Activated naive CD4-positive, alpha-beta T cell treated with anti-CD3 and anti-CD28 coated beads for 36 hours (primary cell): Measurements from ENCODE around the gene TMTC2. TPM values are rescaled to one million over a fixed set of nuclear protein-coding genes. Genes with fewer than 3 reads are reported as not detected.
"Not testable (repeated sequence)": the region's sequence is repeated elsewhere in the genome, so short reads cannot be mapped to it uniquely, and the experiment has no call there.

ENCODE experiments used
- CTCF ChIA-PET: fragments of 350-600 bp; sonication (Branson Sonifier 250); formaldehyde crosslinking; loops from one replicate; lab custom pipeline; 2021; ENCODE audit warnings: antibody characterized with exemption; lab: Charles Lee
- DNase-seq: peaks from one replicate; pipeline ENCODE4 v3.0.0-alpha.2; 2020
- H3K27ac Mint-ChIP-seq: one replicate; pipeline ENCODE4 v1.8.0; 2021; ENCODE audit warnings: mild to moderate bottlenecking, mixed read lengths
- H3K27me3 Mint-ChIP-seq: one replicate; pipeline ENCODE4 v1.8.0; 2021; ENCODE audit warnings: low read depth, mixed read lengths
- H3K36me3 Mint-ChIP-seq: one replicate; pipeline ENCODE4 v1.8.0; 2021; ENCODE audit warnings: low read depth, mixed read lengths
- H3K4me1 Mint-ChIP-seq: one replicate; pipeline ENCODE4 v1.8.0; 2021; ENCODE audit warnings: low read depth, mixed read lengths
- H3K4me3 Mint-ChIP-seq: one replicate; pipeline ENCODE4 v1.8.0; 2021; ENCODE audit warnings: mild to moderate bottlenecking, moderate library complexity, mixed read lengths
- H3K9me3 Mint-ChIP-seq: one replicate; pipeline ENCODE4 v1.8.0; 2021; ENCODE audit warnings: mixed read lengths
- intact Hi-C: fragments of 100-400 bp; cut with micrococcal nuclease; formaldehyde crosslinking; loops from one replicate; pipeline ENCODE4 v1.15.1; 2023
- total RNA-seq, 2 experiments: library from RNA; stranded (reverse); gene quantifications; one replicate each; pipeline ENCODE4 v1.2.3, GENCODE V29; 2021

Gene TMTC2
- total RNA-seq, 2 experiments from 2014 or later, result 3.1 TPM

DNA sequence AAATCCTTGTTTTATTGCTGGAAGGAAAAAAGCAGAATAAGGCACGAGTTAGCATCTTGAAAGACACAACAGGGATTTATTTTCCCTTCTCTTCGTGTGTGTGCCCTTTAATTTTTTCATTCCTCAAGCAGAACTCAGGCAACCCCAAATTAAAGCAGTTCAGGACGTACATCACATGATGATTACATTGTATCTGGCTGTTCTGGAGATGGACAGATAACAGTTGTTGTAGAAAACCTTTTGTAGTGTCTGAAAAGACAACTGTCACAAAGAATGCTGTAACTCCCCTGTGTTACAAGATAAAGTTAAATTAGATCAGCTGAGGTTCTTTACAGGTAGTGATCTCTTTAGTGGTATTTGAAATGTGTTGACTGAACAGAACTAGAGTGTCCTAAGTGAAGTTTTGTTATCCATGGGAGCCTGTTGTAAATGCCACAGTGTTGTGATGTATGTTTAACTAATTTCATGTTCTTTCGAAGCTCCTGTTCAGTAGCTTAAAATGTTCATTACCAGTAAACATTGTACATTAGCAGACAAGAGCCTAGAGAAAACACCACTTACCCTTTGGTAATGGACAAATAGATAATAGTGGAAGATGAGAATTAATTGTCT, 58.5 kb downstream of the TMTC2 start:
- CTCF ChIA-PET, result interaction anchor here (0.7 kb wide), 1 partner anchor 13 kb away, joined by 3 read pairs; no protein-coding TSS in a partner anchor
- Mint-ChIP-seq H3K4me3 (no peak overlapping the region), H3K9me3 (no peaks in the 10 kb centered on the region), H3K27ac (no peak overlapping the region), H3K27me3 (no peaks in the 10 kb centered on the region), H3K4me1 (no peaks in the 10 kb centered on the region), H3K36me3 (no peaks in the 10 kb centered on the region)
- intact Hi-C loops, result no loop called here
- no peak for DNase-seq

- H3K9me3 Mint-ChIP-seq, result no peaks in the 10 kb centered on the region
- H3K4me1 Mint-ChIP-seq, result no peaks in the 10 kb centered on the region
- DNase-seq, result no peak
- no peaks in the 10 kb centered on the region for H3K27me3 Mint-ChIP-seq
- no peak overlapping the region for H3K4me3 Mint-ChIP-seq
- CTCF ChIA-PET, result interaction anchor here (0.6 kb wide), 1 partner anchor 9 kb away, joined by 5 read pairs; no protein-coding TSS in a partner anchor
- intact Hi-C loops, result no loop called here
- H3K27ac Mint-ChIP-seq, result no peak overlapping the region
- H3K36me3 Mint-ChIP-seq, result no peaks in the 10 kb centered on the region
Observed at GRCh38 chr12:82745807-82746206, 59.1 kb downstream of the TMTC2 start.

- H3K9me3 Mint-ChIP-seq, result no peaks in the 10 kb centered on the region
- no peak overlapping the region for H3K27ac Mint-ChIP-seq
- no peaks in the 10 kb centered on the region for H3K4me1 Mint-ChIP-seq
- H3K27me3 Mint-ChIP-seq, result no peaks in the 10 kb centered on the region
- H3K4me3 Mint-ChIP-seq, result no peak overlapping the region
- H3K36me3 Mint-ChIP-seq, result no peaks in the 10 kb centered on the region
- no peak for DNase-seq
- CTCF ChIA-PET, result interaction anchor here (0.6 kb wide), 2 partner anchors 10 to 13 kb away, joined by 3 to 5 read pairs; no protein-coding TSS in a partner anchor
- intact Hi-C loops, result no loop called here
Observed at GRCh38 chr12:82746668-82747067, 60.0 kb downstream of the TMTC2 start.

GRCh38 chr12:82749015-82749414, 62.3 kb downstream of the TMTC2 start:
- intact Hi-C loops, result no loop called here
- Mint-ChIP-seq H3K4me1 (no peaks in the 10 kb centered on the region), H3K9me3 (no peaks in the 10 kb centered on the region), H3K4me3 (no peak overlapping the region), H3K36me3 (no peaks in the 10 kb centered on the region), H3K27me3 (no peaks in the 10 kb centered on the region), H3K27ac (no peak overlapping the region)
- CTCF ChIA-PET, result no interaction called here
- no peak for DNase-seq

GRCh38 chr12:82754856-82755255, 68.2 kb downstream of the TMTC2 start:
- Mint-ChIP-seq H3K27me3 (no peaks in the 10 kb centered on the region), H3K27ac (no peak overlapping the region), H3K36me3 (no peaks in the 10 kb centered on the region), H3K4me3 (no peak overlapping the region), H3K4me1 (no peaks in the 10 kb centered on the region), H3K9me3 (no peaks in the 10 kb centered on the region)
- intact Hi-C loops, result no loop called here
- CTCF ChIA-PET, result no interaction called here
- no peak for DNase-seq

- no peak overlapping the region for H3K4me3 Mint-ChIP-seq
- DNase-seq, result no peak
- no peak overlapping the region for H3K27ac Mint-ChIP-seq
- intact Hi-C loops, result no loop called here
- H3K4me1 Mint-ChIP-seq, result no peaks in the 10 kb centered on the region
- H3K27me3 Mint-ChIP-seq, result no peaks in the 10 kb centered on the region
- H3K36me3 Mint-ChIP-seq, result no peaks in the 10 kb centered on the region
- H3K9me3 Mint-ChIP-seq, result no peaks in the 10 kb centered on the region
- CTCF ChIA-PET, result interaction anchor here (0.6 to 1.4 kb wide), 2 partner anchors 11 to 70 kb away, joined by 3 read pairs; partner anchors contain the start of gene TMTC2
Observed at GRCh38 chr12:82756303-82756702, 69.6 kb downstream of the TMTC2 start.

DNA sequence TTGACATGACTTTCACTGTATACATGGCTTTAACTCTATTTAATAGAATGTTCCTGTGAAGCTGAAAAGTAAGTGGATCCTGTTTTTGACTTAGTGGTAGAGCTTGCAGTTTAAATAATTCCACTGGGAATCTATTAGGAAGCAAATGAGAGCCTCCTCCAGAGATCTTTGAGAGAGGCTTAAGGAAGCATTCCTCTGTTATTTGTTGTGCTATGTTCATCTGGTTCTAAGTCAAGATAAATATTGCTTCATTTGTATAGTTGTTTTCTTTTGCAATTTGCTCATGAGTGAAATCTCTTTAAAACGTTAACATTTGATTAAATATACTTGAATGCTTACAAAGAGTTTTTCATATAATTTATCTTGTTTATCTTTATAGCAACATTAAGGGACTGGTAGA, 70.4 kb downstream of the TMTC2 start:
- Mint-ChIP-seq H3K4me1 (no peaks in the 10 kb centered on the region), H3K4me3 (no peak overlapping the region), H3K9me3 (no peaks in the 10 kb centered on the region), H3K27ac (no peak overlapping the region), H3K36me3 (no peaks in the 10 kb centered on the region), H3K27me3 (no peaks in the 10 kb centered on the region)
- no peak for DNase-seq
- intact Hi-C loops, result no loop called here
- CTCF ChIA-PET, result interaction anchor here (1.4 kb wide), 1 partner anchor 10 kb away, joined by 3 read pairs; no protein-coding TSS in a partner anchor

GRCh38 chr12:82757656-82758055, 71.0 kb downstream of the TMTC2 start:
- no peak overlapping the region for H3K27ac Mint-ChIP-seq

GRCh38 chr12:82758749-82759330, 72.1 kb downstream of the TMTC2 start:
- DNase-seq, result no peak
- no peaks in the 10 kb centered on the region for H3K4me1 Mint-ChIP-seq
- no peaks in the 10 kb centered on the region for H3K9me3 Mint-ChIP-seq
- H3K27ac Mint-ChIP-seq, result no peak overlapping the region
- no peaks in the 10 kb centered on the region for H3K36me3 Mint-ChIP-seq
- H3K4me3 Mint-ChIP-seq, result no peak overlapping the region
- H3K27me3 Mint-ChIP-seq, result no peaks in the 10 kb centered on the region
- CTCF ChIA-PET, result no interaction called here
- intact Hi-C loops, result no loop called here

More at GRCh38 chr12:82757656-82758055, 71.0 kb downstream of the TMTC2 start:
- H3K4me3 Mint-ChIP-seq, result no peak overlapping the region
- CTCF ChIA-PET, result no interaction called here
- H3K9me3 Mint-ChIP-seq, result no peaks in the 10 kb centered on the region
- H3K27me3 Mint-ChIP-seq, result no peaks in the 10 kb centered on the region
- no peaks in the 10 kb centered on the region for H3K4me1 Mint-ChIP-seq
- intact Hi-C loops, result no loop called here
- no peak for DNase-seq
- no peaks in the 10 kb centered on the region for H3K36me3 Mint-ChIP-seq

GRCh38 chr12:82760423-82760822, 73.7 kb downstream of the TMTC2 start:
- no peak overlapping the region for H3K4me3 Mint-ChIP-seq
- CTCF ChIA-PET, result interaction anchor here (1.0 kb wide), 1 partner anchor 75 kb away, joined by 3 read pairs; no protein-coding TSS in a partner anchor
- intact Hi-C loops, result no loop called here
- no peak overlapping the region for H3K27ac Mint-ChIP-seq
- no peak for DNase-seq
- H3K27me3 Mint-ChIP-seq, result no peaks in the 10 kb centered on the region
- H3K4me1 Mint-ChIP-seq, result no peaks in the 10 kb centered on the region
- no peaks in the 10 kb centered on the region for H3K9me3 Mint-ChIP-seq
- no peaks in the 10 kb centered on the region for H3K36me3 Mint-ChIP-seq

- H3K27ac Mint-ChIP-seq, H3K36me3 Mint-ChIP-seq, DNase-seq, intact Hi-C loops, H3K27me3 Mint-ChIP-seq, H3K4me3 Mint-ChIP-seq, H3K4me1 Mint-ChIP-seq, H3K9me3 Mint-ChIP-seq: not testable (repeated sequence)
- CTCF ChIA-PET, result interaction anchor here (1.3 kb wide), 1 partner anchor 13 kb away, joined by 3 read pairs; no protein-coding TSS in a partner anchor
Observed at GRCh38 chr12:82765206-82765605, 78.5 kb downstream of the TMTC2 start.

- Mint-ChIP-seq H3K27me3 (no peaks in the 10 kb centered on the region), H3K36me3 (no peaks in the 10 kb centered on the region), H3K27ac (no peak overlapping the region), H3K4me3 (no peak overlapping the region), H3K9me3 (no peaks in the 10 kb centered on the region), H3K4me1 (no peaks in the 10 kb centered on the region)
- CTCF ChIA-PET, result interaction anchor here (1.6 kb wide), 1 partner anchor 10 kb away, joined by 3 read pairs; no protein-coding TSS in a partner anchor
- no peak for DNase-seq
- intact Hi-C loops, result no loop called here
Observed at GRCh38 chr12:82765971-82766705, 79.4 kb downstream of the TMTC2 start.
